Stomach (tissue), 9 donors: Measurements from ENCODE around the gene PRKCH. TPM values are rescaled to one million over a fixed set of nuclear protein-coding genes. Genes with fewer than 3 reads are reported as not detected.

Source experiments
- DNase-seq, 2 donors: peaks; one replicate each; pipeline versions ENCODE4 v3.0.0 to v3.0.0-alpha.2; 2013 to 2019
- H3K27ac ChIP-seq, 5 donors: fragments of 200-600 bp in 4 of 5; sonication (generic) in 4 of 5; one replicate each; pipeline ENCODE4 v1.5.1; 2013 to 2019; ENCODE audit warnings: mild to moderate bottlenecking in 1 of 5, moderate library complexity in 1 of 5
- H3K27me3 ChIP-seq, 3 donors: fragments of 200-600 bp; sonication (generic); one replicate each; pipeline ENCODE4 v1.5.1; 2017 to 2019; ENCODE audit warnings: mixed run types in 1 of 3
- H3K36me3 ChIP-seq, 4 donors: fragments of 200-600 bp; sonication (generic); 1 replicate in 3 of 4; 2 replicates in 1 of 4; pipeline ENCODE4 v1.5.1; 2016 to 2019
- H3K4me1 ChIP-seq, 4 donors: fragments of 200-600 bp; sonication (generic); one replicate each; pipeline ENCODE4 v1.5.1; 2016 to 2019
- H3K4me3 ChIP-seq, 4 donors: fragments of 200-600 bp; sonication (generic) in 3 of 4; one replicate each; pipeline ENCODE4 v1.5.1; 2016 to 2019; ENCODE audit warnings: mild to moderate bottlenecking in 1 of 4
- H3K9me3 ChIP-seq, 4 donors: fragments of 200-600 bp; sonication (generic); one replicate each; pipeline ENCODE4 v1.5.1; 2016 to 2019
- CTCF ChIP-seq, 7 experiments: fragments of 450-650 bp in 4 of 7; fragments of 200-600 bp in 3 of 7; sonication (generic) in 3 of 7; IDR thresholded peaks; one replicate each; pipeline ENCODE4 v1.5.1; 2016 to 2019; ENCODE audit warnings: antibody characterized with exemption in 7 of 7, control low read depth in 2 of 7, mild to moderate bottlenecking in 1 of 7
- EP300 ChIP-seq: sonication (generic); formaldehyde crosslinking; IDR thresholded peaks from one replicate; pipeline ENCODE4 v1.6.1; 2017; ENCODE audit warnings: antibody characterized with exemption
- POLR2A ChIP-seq, 4 donors: fragments of 450-650 bp; IDR thresholded peaks; one replicate each; pipeline ENCODE4 v1.6.1; 2016; ENCODE audit warnings: antibody characterized with exemption in 4 of 4, control low read depth in 2 of 4, mild to moderate bottlenecking in 1 of 4, moderate library complexity in 1 of 4
- POLR2AphosphoS5 ChIP-seq, 3 donors: sonication (generic); formaldehyde crosslinking; IDR thresholded peaks; one replicate each; pipeline ENCODE4 v1.6.1; 2016; ENCODE audit warnings: antibody characterized with exemption in 3 of 3
- WGBS, 5 donors: extraction: QIAGEN DNeasy Blood & Tissue Kit in 3 of 5; methylation state at CpG; one replicate each; pipeline versions ENCODE4 v1.1.5 to v1.1.7; 2013 to 2018; 5-methylcytosine and 5-hydroxymethylcytosine counted together
- intact Hi-C: fragments of 100-400 bp; cut with DNase I; formaldehyde crosslinking; loops from one replicate; pipeline ENCODE4 v1.15.1; 2023; ENCODE audit warnings: low total_unique reads
- polyA plus RNA-seq, 3 donors: library from polyadenylated mRNA; stranded (reverse); fragments of 200-250 nt; gene quantifications; one replicate each; pipeline ENCODE4 v1.2.3, GENCODE V29; 2013
- total RNA-seq, 5 donors: library from RNA; depleted of rRNA; stranded (reverse); fragments of >200 nt; gene quantifications; one replicate each; pipeline versions ENCODE4 v1.1.0 to v1.2.3, GENCODE V29; 2014 to 2016
- donor health status: healthy with polysubstance abuse.
- donor health status: Bipolar disorder and iron deficiency.
- donor health status: healthy.

The PRKCH gene
- total and polyA plus RNA-seq, 8 donors = 5.5 to 84.0 (median 14.7) TPM

DNA sequence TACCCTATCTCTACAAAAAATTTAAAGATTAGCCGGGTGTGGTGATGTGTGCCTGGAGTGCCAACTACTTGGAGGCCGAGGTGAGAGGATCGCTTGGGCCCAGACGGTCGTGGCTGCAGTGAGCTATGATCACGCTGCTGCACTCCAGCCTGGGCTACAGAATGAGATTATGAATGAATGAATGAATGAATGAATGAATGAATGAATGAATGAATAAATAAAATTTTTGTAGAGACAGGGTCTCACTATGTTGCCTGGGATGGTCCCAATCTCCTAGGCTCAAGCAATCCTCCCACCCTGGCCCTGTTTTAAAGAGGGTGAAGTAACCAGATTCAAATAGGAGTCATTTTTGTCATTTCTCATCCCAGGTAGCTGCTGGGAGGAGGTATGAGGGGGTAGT lies 197.7 kb downstream of the PRKCH start:
- Histone ChIP-seq H3K4me3 (no peak overlapping the region), H3K36me3 (no peaks in the 10 kb centered on the region), H3K27ac (no peak overlapping the region), H3K27me3 (no peaks in the 10 kb centered on the region), H3K4me1 (peaks cover 29 to 60% (median 37%) of the 10 kb centered on the region in 4 donors), H3K9me3 (no peaks in the 10 kb centered on the region)
- 84 to 96% (median 93%) methylated on average over 6 of the region's 6 CpGs for WGBS, 5 donors
- no peak for DNase-seq
- no peak for TF ChIP-seq EP300
- TF ChIP-seq POLR2AphosphoS5 (IDR thresholded peaks at IDR 0.05) = no peak
- no peak for TF ChIP-seq CTCF (IDR thresholded peaks at IDR 0.05)
- no peak for TF ChIP-seq POLR2A (IDR thresholded peaks at IDR 0.05)
- intact Hi-C loops = no loop called here

DNA sequence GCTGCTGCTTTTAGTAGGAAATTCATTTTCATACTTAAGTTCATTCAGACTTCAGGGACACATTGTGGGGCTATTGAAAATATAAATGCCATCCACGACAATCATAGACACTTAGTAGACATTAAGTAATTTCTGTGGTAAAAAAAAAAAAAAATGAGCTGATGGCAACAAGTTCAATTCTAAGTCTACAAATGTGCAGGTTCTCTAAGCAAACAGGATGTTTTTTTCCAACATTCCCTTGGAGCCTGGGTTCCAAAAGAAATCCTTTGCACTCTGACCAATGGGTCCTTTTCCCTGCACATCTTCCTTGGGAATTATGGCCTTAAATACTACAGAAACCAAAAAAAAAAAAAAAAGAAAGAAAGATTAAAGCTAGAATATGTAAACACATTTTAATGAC lies 198.4 kb downstream of the PRKCH start:
- no peaks in the 10 kb centered on the region for H3K36me3 ChIP-seq
- H3K4me3 ChIP-seq = no peak overlapping the region
- no peaks in the 10 kb centered on the region for H3K27me3 ChIP-seq
- H3K4me1 ChIP-seq = peaks cover 29 to 60% (median 37%) of the 10 kb centered on the region in 4 donors
- no peaks in the 10 kb centered on the region for H3K9me3 ChIP-seq
- TF ChIP-seq POLR2A (IDR thresholded peaks at IDR 0.05) (no peak), POLR2AphosphoS5 (IDR thresholded peaks at IDR 0.05) (no peak), CTCF (IDR thresholded peaks at IDR 0.05) (no peak), EP300 (no peak)
- 88 to 100% (median 97%) methylated on average over 1 of the region's 1 CpG for WGBS, 5 donors
- intact Hi-C loops = no loop called here
- no peak overlapping the region for H3K27ac ChIP-seq
- DNase-seq = no peak

DNA sequence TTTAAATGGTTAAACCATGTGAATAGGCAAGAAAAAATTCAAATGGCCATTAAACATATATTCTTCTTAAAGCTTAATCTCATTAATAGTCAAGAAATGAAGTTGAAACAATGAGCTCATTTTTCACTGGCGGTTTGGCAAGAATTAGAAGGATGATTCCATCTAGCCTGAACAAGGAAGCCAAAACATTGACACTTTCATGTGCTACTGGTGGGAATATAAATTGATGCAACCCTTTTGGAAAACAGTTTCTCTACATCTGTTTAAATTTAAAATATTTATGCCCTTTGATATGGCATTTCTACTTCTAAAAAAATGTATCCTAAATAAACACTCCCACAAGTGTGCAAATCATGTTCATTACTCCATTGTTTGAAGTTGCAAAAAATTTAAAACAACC lies 199.2 kb downstream of the PRKCH start:
- TF ChIP-seq POLR2A (IDR thresholded peaks at IDR 0.05) = no peak
- TF ChIP-seq POLR2AphosphoS5 (IDR thresholded peaks at IDR 0.05) = no peak
- TF ChIP-seq CTCF (IDR thresholded peaks at IDR 0.05) = no peak
- TF ChIP-seq EP300 = no peak
- WGBS, 5 donors = 72 to 89% (median 87%) methylated on average over 1 of the region's 1 CpG

DNA sequence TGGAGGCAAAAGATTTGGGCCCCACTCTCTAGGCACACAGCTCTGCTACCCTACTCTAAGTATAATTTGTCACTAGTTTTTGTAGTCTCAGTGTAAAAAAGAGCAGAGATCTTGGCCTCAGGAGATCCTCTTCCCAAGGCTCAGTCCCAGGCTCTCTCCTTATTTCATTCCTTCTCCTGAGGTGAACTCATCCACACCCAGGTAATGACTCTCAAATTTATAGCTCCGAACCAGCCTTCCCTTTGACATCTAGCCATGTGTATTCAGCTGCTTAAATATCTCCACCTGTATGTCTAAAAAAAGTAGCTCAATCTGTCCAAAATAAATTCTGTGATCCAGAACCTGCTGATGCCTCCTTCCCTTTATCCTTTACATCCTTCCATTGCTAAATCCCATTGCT lies 200.4 kb downstream of the PRKCH start:
- 40 to 89% (median 73%) methylated on average over 1 of the region's 1 CpG for WGBS, 5 donors
- Histone ChIP-seq H3K27me3 (no peaks in the 10 kb centered on the region), H3K4me1 (peaks cover 45 to 60% (median 49%) of the 10 kb centered on the region in 4 donors), H3K27ac (no peak overlapping the region), H3K36me3 (no peaks in the 10 kb centered on the region), H3K9me3 (no peaks in the 10 kb centered on the region), H3K4me3 (no peak overlapping the region)
- no peak for TF ChIP-seq POLR2AphosphoS5 (IDR thresholded peaks at IDR 0.05)
- TF ChIP-seq POLR2A (IDR thresholded peaks at IDR 0.05) = no peak
- no peak for TF ChIP-seq CTCF (IDR thresholded peaks at IDR 0.05)
- TF ChIP-seq EP300 = no peak
- intact Hi-C loops = no loop called here
- no peak for DNase-seq

More for the DNA sequence above, 199.2 kb downstream of the PRKCH start:
- Histone ChIP-seq H3K27ac (no peak overlapping the region), H3K9me3 (no peaks in the 10 kb centered on the region), H3K36me3 (no peaks in the 10 kb centered on the region), H3K4me1 (peaks cover 36 to 60% (median 43%) of the 10 kb centered on the region in 4 donors), H3K27me3 (no peaks in the 10 kb centered on the region), H3K4me3 (no peak overlapping the region)
- DNase-seq = no peak
- intact Hi-C loops = no loop called here
